KBM-7 (cell line): ENCODE measurements around the gene CHN2.

ENCODE experiments used
- DNase-seq: peaks from one replicate; pipeline ENCODE4 v3.0.0-alpha.2; 2015
- in situ Hi-C: fragments of 300-500 bp; cut with MboI; formaldehyde crosslinking; loops from 2 replicates; pipeline ENCODE4 v1.14.3; 2020; ENCODE audit warnings: low sequenced_read_pairs, low pct_unique_long_range_greater_than_20kb, mixed read lengths

Gene CHN2

DNA sequence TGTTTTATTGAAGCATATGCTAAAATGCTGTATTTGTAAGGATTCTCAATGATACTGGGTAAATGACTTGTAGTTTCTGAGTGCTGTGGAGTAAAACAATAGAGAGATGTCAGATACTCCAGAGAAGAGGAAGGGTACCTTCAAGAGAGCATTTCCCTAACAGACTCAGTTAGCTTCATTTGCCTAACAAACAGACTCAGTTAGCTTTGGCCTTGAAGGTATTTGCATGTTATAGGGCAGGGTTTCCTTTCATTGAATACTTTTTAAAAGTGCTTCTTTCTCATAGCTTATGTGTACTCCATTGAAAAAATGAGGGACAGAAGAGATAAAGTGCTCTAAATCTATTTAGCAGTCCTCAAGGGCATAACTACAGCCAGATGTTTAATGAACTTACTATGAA, 101.8 kb downstream of the CHN2 start:
- in situ Hi-C loops, result no loop called here

DNA sequence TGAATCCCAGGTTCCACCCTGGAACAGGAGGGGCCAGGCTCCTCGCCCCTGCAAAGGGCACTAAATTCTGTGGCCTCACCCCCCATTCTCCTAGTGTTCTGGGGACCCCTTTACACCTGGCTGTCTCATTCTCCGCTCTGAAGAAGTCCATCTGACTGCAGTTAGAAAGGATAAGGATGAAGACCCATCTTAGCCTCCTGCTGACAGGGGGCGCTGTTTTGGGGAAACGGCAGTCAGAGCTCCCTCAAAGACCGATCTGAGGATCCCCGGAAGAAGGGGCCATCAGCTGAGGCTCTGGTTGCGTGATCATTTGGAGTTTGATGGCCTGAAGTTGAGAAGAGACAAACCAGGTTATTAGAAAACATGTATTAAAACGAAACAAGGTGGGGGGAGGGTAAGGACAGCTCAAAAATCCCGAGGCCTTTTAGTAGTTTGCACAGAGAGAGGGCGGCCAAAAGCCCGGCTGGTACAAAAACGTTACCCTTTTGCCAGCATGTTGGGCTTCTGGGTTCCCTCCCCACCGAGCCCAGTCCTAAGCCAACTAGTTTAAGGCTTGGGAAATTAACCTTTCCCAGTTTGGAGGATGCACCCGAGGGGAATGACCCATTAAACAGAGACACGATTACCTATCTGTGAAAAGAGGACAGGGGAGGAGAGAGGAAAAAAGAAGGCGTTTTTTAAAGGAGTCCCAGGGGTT, 102.8 kb downstream of the CHN2 start:
- in situ Hi-C loops, result no loop called here
- DNase-seq, result no peak

More for the DNA sequence above, 101.8 kb downstream of the CHN2 start:
- DNase-seq, result no peak

DNA sequence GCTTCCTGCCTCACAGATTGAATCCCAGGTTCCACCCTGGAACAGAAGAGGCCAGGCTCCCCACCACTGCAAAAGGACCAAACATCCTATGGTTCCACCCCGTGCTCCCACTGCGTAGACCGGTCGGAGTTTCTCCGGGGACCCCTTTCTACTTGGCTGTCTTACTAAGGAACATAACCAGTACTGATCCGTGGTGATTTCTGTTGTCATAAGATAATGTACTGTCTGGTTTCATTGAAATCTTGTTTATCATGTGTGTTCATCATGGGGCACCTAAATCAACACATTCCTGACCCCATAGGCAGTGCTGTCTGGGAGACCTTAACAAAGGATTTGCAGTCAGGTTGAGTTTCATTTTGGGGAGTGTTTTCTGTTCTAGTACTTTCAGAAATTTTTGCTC, 104.5 kb downstream of the CHN2 start:
- in situ Hi-C loops, result no loop called here
- DNase-seq, result no peak

DNA sequence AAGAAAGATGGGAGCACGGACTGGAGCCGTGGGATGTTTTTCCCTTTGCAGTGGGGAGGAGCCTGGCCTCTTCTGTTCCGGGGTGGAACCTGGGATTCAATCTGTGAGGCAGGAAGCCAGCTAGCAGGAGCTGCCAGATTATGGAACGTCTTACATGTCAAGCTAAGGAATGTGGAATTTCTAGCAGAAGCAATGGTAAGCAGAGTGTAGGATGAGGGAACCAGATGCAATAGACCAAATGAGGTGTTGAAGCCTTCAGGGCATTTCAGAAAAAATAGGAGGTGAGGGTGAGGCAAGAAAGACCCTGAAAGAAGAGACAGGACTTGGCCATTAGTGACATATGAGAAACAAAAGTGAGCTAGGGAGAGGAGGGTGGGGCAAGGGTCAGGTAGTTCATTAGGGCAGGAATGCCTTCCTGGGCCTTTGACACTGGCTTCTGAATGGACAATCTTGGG, 105.5 kb downstream of the CHN2 start:
- no peak for DNase-seq
- in situ Hi-C loops, result no loop called here

DNA sequence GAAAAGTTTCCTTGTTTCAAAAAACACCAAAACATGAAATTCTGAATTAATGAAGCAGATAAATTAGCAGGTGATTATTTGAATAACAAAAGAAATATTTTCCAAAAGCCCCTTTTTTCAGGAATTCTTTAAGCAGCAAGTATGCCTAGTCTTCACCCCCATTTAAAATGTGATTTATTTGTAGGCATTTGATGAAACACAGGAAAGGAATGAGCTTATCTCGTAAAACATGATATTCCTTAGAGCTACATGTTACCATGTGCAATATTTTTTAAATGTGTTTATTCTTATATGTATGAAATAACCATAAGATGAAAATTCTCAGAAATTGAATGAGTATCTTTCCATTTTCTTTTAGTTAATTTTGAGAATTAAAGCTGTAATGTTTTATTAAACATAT, 106.1 kb downstream of the CHN2 start:
- DNase-seq, result no peak
- in situ Hi-C loops, result no loop called here

DNA sequence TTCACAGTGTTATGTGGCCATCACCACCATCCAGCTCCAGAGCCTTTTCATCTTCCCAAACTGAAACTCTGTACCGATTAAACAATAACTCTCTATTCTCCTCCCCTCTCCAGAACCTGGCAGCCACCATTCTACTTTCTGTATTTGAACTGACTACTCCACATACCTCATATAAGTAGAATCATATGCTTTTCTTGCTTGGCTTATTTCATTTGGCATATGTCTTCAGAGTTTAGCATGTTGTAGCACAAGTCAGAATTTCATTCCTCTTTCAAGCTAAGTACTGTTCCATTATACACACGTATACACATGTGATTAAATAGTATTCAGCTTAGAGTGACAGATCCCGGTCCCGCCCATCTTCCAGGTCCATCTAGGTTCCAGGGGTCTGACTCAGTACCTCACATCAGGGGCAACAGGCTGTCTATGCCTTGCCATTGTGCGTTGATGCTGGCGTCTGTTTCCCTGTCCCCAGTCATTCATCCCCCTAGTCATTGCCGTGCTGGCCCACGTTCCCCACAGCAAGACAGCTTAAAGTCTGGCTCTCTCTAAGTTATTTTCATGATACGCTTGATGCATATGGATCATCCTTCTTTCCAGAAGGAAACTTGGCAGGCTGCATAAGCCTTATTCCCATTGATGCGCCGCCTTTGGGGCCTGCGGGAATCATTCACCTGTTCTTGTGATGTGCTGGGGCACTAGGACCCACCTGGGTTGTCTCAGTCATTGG, 108.3 kb downstream of the CHN2 start:
- no peak for DNase-seq
- in situ Hi-C loops, result no loop called here

DNA sequence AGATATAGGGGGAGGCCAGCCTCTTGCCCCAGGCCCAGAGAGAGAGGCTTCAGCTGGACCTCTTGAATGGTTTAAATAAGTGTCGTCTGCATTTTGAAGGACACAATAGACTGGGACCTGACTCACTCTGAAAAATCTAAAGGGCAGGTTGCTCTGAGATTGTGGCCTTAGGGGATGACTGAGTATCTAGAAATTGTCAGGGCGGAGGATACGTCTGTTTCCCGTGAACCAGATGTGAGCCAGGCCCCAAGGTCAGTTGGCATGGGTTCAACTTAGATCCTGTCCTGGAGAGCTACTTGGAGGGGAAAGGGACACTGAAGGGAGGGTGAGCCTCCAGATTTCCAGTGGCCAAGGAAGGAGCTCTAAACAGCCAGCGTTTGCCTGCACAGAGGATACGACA, 110.2 kb downstream of the CHN2 start:
- in situ Hi-C loops, result no loop called here
- DNase-seq, result no peak

DNA sequence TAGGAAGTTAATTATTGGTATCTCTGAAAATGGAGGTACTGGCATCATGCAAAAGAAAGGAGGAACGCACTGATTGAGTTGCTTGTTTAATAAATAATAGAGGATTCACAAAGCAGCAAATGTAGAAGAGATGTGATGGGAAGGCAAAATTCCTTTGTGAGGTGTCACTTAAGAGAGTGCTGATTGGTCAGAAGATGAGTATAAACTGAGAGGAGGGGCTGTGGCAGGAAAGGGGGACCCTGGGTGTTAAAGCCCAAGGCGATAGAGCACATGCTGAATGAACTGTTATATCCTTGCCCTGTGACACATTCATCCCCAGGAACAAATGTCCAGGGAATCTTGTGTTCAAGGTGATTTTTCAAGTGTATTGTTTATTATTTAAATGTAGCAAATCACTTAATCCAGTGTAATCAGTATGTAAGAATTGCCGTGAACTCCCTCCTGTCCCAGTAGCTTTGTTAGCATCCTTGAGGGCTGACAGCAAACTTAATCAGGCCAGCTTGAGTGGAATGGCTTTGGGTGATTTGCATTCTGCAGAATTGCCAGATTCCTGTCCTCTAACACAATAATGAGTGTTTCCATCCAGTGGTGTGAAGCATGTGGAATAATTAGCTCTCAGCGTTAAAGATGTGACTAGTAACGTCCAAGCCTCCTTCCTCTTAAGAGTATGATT, 111.9 kb downstream of the CHN2 start:
- in situ Hi-C loops, result no loop called here
- DNase-seq, result no peak

DNA sequence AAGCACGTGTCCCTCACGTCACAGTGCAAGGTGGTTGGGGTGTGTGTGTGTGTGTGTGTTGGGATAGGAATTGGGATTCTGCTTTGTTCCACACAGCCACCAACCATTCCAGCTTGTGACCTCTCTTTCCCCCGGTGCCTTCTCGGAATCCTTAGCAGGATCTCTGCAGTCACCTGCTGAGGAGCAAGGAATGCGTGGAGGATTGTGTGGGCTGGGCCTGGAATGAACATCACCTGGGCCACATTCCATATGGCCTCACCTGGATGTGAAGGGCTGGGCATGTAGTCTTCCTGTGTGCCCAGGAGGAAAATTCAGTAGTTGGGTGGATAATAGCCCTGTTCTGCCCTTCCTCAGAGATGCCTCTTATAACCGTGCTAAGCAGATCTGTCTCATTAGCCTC, 113.8 kb downstream of the CHN2 start:
- in situ Hi-C loops, result no loop called here
- no peak for DNase-seq

DNA sequence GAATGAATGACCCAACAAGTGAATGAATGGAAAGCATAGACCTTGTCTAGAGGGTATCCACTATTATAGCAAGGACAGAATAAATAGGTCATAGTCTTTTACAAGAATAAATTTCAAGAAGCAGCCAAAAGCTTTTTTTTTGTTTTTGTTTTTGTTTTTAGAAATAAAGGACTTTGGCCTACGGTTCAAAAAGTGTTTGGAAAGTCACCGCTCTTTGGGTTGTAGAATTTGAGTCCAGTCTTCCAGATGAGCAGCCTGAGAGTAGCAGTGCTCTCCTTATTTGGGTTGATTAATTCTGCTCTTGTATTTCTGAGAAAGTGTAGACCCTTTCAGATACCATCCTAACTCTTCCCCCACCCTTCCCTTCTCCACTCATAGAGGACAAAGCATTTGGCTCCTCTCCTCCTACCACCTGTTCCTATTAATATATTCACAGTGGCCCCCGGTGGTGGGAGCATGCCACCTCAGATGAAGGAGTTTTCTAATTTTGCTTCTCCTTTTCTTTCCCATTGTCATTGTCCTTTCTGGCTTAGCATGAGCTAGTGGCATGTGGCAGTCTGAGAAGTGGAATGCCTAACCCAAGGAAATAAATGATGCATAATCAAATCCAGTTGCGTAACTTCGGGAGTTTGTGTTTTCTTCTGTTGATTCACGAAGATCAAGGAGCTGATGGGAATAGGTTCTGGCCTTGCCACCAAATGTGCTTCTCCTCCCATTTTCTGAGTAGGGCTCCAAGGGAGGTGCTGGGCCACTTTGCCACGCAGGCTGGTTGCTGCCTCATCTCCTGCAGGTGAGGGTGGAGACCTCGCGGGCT, 114.7 kb downstream of the CHN2 start:
- in situ Hi-C loops, result no loop called here
- no peak for DNase-seq

DNA sequence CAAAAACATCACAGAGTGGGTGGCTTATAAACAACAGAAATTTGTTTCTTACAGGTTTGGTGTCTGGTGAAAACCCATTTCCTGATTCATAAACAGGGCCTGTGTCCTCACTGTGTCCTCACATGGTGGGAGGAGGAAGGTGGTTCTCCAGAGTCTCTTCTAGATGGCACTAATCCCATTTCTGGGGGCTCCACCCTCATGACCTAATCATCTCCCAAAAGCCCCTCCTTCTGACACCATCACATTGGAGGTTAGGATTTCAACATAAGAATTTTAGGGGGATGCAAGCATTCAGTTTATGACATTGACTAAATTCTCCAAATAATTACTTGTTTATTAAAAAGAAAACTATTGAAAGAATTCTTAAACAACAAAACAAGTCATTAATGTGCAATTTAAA, 116.0 kb downstream of the CHN2 start:
- in situ Hi-C loops, result no loop called here
- DNase-seq, result no peak

DNA sequence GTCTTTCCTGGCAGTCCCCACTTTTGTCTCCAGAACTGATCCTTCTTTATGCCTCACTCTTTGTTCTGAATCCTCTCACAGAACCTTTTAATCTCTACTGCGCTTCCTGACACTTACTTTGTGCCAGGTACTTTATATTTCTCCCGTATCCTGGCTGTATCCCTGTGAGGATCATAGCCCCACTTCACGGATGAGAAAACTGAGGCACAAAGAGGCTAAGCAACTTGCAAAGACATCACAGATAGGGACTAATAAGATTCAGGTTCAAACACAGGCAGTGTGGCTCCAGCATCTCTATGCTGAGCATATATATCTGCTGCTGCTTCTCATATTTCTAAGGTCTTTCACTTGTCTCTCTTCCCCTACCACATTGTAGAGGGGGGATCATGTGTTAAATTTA, 116.7 kb downstream of the CHN2 start:
- in situ Hi-C loops, result no loop called here
- no peak for DNase-seq

DNA sequence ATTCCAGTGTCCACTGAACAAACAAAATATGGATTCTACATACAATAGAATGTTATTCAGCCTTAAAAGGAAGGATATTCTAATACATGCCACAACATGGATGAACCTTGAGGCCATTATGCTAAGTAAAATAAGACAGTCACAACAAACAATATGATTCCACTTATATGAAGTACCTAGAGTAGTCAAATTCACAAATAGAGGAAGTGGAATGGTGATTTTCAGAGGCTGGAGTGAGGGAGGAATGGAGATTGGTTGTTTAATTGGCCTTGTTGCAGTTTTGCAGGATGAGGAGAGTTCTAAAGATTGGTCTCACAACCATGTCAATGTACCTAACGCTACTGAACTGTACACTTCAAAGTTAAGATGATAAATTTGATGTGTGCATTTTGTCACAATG, 119.6 kb downstream of the CHN2 start:
- no peak for DNase-seq
- in situ Hi-C loops, result no loop called here

DNA sequence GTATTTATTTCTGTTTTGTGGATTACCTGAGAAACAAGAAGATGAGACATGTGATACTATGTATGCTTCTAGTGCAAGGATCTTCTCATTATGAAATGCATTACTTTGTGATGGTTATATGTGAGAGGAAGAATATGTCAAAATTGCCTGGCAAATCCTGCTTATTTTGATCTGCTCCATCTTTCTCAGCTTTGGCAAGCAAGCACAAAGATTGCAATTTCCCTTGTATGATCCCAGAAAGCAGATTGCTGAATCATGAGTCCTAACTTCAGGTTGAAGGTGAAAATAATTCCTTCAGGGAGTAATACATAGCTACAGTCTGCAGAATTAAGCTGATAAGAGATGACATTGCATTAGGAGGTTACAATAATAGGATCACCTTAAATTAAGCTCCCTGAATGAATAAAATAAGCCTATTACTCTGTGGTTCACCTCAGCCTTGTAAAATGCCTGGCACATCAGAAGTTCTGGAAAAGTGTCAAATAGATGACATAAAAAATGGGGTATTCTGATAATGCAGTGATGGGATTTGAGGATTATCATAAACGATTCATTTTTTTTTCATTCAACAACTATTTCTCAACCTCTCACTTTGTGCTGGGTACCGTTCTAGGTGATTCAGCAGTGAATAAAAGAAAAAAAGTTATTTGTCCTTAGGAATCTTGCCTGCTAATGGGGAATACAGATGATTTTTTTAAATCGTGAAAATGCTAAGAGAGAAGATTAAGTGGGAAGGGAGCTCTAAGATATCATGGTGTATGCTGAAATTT, 120.7 kb downstream of the CHN2 start:
- in situ Hi-C loops, result no loop called here
- no peak for DNase-seq

DNA sequence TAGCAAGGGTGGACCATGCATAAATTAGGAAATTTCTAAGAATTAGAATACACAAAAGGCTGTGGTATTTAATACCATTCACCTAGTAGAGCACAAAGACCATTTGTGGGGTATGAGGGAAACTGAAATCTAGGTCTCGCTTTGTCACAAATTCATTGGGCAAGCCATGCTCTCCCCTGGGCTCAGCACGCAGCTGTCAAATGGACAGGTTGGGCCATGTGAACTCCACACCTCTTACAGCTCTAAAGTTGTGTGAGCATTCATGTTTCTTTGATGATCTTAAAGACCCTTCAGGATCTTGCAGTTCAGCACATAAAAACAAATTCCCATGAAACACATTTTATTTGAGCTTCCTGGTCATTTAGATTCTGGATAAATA, 121.3 kb downstream of the CHN2 start:
- in situ Hi-C loops, result no loop called here
- DNase-seq, result no peak

DNA sequence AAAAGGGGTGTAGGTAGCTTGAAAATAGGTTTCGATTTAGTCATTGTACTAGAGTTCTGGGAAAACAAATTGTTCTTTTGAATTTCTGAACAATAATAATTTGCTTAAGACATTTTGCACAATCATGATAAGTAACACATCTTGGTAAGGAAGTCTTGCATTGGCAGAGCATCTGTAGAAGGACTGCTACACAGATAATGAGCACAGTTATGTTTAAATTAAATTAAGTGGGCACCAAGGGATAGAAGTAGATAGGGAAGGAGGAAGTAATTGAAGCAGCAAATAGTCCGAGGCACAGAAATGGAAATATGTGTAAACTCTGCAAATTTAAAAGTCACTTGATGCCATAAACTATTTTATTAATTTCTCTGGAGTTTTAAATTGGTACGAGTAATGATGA, 122.4 kb downstream of the CHN2 start:
- DNase-seq, result no peak
- in situ Hi-C loops, result no loop called here

DNA sequence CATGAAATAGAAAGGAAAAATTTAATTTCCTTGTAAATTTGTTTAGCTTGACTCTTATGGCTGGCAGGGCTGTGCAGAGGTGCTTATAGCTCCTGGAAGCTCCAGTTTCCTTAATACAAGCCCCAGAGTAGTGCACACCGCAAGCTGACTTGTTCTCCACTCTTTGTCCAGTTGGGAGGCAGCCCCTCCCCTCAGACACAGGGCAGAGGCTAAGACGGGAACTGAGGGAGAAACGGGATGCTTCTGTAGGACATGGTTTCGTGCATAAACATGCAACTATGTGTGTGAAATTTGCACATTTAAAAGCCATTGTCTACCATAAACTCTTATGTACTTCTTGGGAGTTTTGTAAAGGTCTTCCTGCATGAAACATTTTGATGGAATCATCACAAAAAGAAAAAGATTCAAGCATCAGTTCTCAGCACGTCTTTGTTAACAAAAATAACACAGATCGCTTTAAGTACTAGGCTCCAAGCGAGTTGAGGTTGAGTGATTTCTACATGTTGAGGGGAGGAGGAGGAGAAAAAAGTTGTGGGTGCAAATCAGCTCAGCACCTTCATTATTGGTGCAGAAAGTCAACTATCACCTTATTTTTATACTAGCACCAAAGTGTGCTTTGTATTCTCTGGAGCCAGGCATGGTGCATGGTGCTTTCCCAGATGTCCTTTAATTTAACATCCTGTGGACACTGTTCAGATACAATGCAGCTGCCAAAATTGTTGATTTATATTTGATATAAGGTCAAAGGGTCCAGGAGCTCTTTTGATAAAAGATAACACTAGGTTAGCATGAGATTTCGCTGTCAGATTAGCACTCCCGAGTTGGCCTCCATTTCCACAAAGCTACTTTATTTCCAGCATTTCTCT, 124.5 kb downstream of the CHN2 start:
- in situ Hi-C loops, result no loop called here
- no peak for DNase-seq
